ENCODE data around the gene CXCR4.
"Not testable (repeated sequence)": the region's sequence is repeated elsewhere in the genome, so short reads cannot be mapped to it uniquely, and the experiment has no call there.

Gene CXCR4

GRCh38 chr2:136115183-136115761 lies 2.7 kb downstream of the CXCR4 start:
- DNase-seq (ENCODE audit: low read depth in 1 of 2, low spot score in 1 of 2), result no peak

- no peak for DNase-seq (ENCODE audit: low read depth in 1 of 2, low spot score in 1 of 2)
These were observed 3.6 kb downstream of the CXCR4 start for GRCh38 chr2:136114382-136114781.

- DNase-seq (ENCODE audit: low read depth in 1 of 2, low spot score in 1 of 2), result no peak
These were observed 4.6 kb downstream of the CXCR4 start for GRCh38 chr2:136113209-136113971.

- DNase-seq (ENCODE audit: low read depth in 1 of 2, low spot score in 1 of 2), result no peak
These were observed 5.4 kb downstream of the CXCR4 start for GRCh38 chr2:136112317-136113208.

GRCh38 chr2:136111711-136112110 lies 6.2 kb downstream of the CXCR4 start:
- no peak for DNase-seq (ENCODE audit: low read depth in 1 of 2, low spot score in 1 of 2)

GRCh38 chr2:136110526-136110925 lies 7.4 kb downstream of the CXCR4 start:
- no peak for DNase-seq (ENCODE audit: low read depth in 1 of 2, low spot score in 1 of 2)

- DNase-seq (ENCODE audit: low read depth in 1 of 2, low spot score in 1 of 2), result no peak
These were observed 9.5 kb downstream of the CXCR4 start for GRCh38 chr2:136108463-136108862.

- DNase-seq (ENCODE audit: low read depth in 1 of 2, low spot score in 1 of 2), result no peak
These were observed 10.6 kb downstream of the CXCR4 start for GRCh38 chr2:136107051-136108033.

- DNase-seq (ENCODE audit: low read depth in 1 of 2, low spot score in 1 of 2), result no peak
These were observed 11.4 kb downstream of the CXCR4 start for GRCh38 chr2:136106505-136106904.

GRCh38 chr2:136104977-136105376 lies 13.0 kb downstream of the CXCR4 start:
- DNase-seq (ENCODE audit: low read depth in 1 of 2, low spot score in 1 of 2), result no peak

- no peak for DNase-seq (ENCODE audit: low read depth in 1 of 2, low spot score in 1 of 2)
These were observed 16.9 kb downstream of the CXCR4 start for GRCh38 chr2:136101042-136101441.

GRCh38 chr2:136098441-136098840 lies 19.5 kb downstream of the CXCR4 start:
- DNase-seq (ENCODE audit: low read depth in 1 of 2, low spot score in 1 of 2), result no peak

- DNase-seq (ENCODE audit: low read depth in 1 of 2, low spot score in 1 of 2), result no peak
These were observed 24.4 kb downstream of the CXCR4 start for GRCh38 chr2:136093583-136093982.

GRCh38 chr2:136091899-136092298 lies 26.1 kb downstream of the CXCR4 start:
- DNase-seq (ENCODE audit: low read depth in 1 of 2, low spot score in 1 of 2), result no peak

- not testable (repeated sequence) for DNase-seq (ENCODE audit: low read depth in 1 of 2, low spot score in 1 of 2)
These were observed 30.0 kb downstream of the CXCR4 start for GRCh38 chr2:136087901-136088460.

- no peak for DNase-seq (ENCODE audit: low read depth in 1 of 2, low spot score in 1 of 2)
These were observed 31.5 kb downstream of the CXCR4 start for GRCh38 chr2:136086253-136087016.

- no peak for DNase-seq (ENCODE audit: low read depth in 1 of 2, low spot score in 1 of 2)
These were observed 32.3 kb downstream of the CXCR4 start for GRCh38 chr2:136085453-136086209.

- DNase-seq (ENCODE audit: low read depth in 1 of 2, low spot score in 1 of 2), result no peak
These were observed 36.3 kb downstream of the CXCR4 start for GRCh38 chr2:136081582-136082210.
